ENCODE measurements around the gene JAKMIP2.
"Not testable (repeated sequence)": the region's sequence is repeated elsewhere in the genome, so short reads cannot be mapped to it uniquely, and the experiment has no call there.

Gene JAKMIP2

GRCh38 chr5:147782110-147783028 lies at the start of gene JAKMIP2:
Gene JAKMIP2, minus strand, starts transcription at chr5:147782728. Its CDS starts 110,922 bp downstream, at chr5:147671806.
- DNase-seq, result peak; percentile 1 to 75 (median 52)

GRCh38 chr5:147831465-147831864 lies 48.9 kb upstream of the JAKMIP2 start, which contains the start of gene SPINK1:
Gene SPINK1, minus strand, starts transcription at chr5:147831671. Its CDS starts 94 bp downstream, at chr5:147831577.
- DNase-seq, result no peak

DNA sequence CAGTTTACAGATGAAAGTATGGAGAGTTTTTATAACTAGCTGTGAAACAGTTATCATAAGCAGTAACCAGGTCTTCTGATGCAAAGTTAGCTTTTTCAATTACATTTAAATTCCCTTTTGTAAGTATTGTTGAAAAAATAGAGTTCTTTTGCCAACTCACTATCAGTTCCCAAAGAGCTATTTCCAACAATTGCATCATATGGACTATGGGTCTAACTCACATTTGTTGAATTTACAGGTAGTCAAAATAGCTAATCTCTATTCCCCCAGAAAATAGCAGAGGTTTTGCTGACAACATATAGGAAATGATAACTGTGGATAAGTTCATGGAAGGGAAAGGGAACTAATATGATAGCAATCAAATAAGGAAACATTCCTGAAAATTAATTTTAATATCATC lies 47.5 kb upstream of the JAKMIP2 start:
- no peak for DNase-seq

DNA sequence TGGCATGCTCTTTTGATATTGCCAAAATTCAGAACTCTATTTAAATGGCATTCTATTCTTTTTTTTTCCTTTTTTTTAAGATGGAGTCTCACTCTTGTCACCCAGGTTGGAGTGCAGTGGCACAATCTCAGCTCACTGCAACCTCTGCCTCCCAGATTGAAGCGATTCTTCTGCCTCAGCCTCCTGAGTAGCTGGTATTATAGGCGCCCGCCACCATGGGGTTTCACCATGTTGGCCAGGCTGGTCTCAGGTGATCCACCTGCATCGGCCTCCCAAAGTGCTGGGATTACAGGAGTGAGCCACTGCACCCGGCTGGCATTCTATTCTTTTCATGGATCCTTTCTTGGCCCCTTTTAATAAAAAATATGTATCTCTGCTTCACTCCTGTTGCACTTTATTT lies 44.5 kb upstream of the JAKMIP2 start:
- DNase-seq, result not testable (repeated sequence)

- no peak for DNase-seq
These were observed 43.8 kb upstream of the JAKMIP2 start for GRCh38 chr5:147826361-147826760.

DNA sequence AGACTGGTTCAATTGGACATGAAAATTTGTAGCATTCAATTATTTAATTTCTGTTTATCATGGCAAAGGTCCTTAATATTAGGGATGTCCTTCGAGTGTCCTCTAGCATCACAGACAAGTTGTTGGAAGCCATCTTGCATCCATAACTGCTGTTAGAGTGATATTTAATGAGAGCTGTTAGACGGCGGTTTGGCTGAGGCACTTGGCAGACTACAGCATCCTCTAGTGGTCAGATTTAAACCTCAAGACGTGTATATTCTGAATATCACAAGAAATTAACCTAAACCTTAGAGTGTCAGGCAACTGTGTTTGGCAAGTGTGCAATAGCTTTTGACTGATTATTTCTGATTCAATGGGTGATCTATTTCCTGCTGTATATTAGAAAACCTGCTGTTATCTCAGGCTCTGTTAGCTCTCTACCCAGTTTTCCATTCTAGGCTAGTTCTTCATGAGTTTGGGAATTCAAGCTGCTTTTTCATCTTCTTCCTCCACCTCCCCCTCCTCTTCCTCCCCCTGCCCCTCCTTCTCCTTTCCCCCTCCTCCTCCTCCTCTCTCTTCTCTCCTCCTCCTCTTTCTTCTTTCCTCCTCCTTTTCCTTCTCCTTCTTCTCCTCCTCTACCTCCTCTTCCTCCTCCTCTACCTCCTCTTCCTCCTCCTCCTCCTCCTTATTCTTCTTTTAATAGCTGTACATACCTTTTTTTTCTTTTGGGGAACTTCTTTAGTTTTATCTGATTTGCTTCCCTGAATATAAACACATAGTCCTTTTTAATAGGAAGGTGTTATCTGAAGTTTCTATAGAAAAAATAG lies 40.4 kb upstream of the JAKMIP2 start:
- DNase-seq, result peak in 3 of 6 experiments; percentile 3 to 14 (median 10)

- not testable (repeated sequence) for DNase-seq
These were observed 39.7 kb upstream of the JAKMIP2 start for GRCh38 chr5:147822222-147822621.

DNA sequence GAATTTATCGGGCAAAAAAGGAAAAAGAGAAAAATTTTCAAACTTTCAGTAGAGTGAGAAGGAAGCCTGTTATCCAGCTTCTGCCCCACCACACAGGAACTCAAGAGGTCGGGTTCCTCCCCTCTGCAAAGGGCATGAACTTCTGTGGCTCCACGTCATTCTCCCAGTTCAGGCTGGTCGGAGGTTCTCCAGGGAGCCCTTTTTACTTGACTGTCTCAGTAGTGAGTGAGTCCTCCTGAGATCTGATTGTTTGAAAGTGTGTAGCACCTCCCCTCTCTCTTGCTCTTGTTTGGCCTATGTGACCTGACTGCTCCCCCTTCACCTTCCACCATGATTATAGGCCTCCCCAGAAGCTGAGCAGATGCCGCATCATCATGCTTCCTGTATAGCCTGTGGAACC lies 39.2 kb upstream of the JAKMIP2 start:
- no peak for DNase-seq

DNA sequence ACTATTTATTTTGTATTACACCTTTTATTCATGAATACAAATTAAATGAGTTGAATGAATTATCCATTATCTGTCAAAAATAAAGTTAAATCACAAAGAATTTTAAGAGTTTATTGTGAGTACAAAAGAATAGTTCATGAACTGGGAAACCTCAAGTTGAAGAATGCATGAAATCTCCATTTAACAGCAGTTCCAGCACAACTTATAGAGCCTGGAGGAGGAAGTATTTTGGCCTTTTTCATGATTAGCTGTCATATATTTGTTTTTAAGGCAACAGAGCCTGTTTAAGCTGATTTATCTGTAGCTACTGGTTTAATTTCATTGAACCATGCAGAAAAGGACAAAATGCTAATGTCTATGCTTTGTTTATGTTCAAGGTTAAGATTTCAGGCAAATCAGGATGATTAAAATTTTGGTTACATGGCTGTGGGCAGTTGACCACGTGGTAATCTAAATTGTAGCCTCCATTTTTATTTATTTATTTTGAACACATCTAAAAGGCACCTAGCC lies 36.8 kb upstream of the JAKMIP2 start:
- DNase-seq, result no peak

DNA sequence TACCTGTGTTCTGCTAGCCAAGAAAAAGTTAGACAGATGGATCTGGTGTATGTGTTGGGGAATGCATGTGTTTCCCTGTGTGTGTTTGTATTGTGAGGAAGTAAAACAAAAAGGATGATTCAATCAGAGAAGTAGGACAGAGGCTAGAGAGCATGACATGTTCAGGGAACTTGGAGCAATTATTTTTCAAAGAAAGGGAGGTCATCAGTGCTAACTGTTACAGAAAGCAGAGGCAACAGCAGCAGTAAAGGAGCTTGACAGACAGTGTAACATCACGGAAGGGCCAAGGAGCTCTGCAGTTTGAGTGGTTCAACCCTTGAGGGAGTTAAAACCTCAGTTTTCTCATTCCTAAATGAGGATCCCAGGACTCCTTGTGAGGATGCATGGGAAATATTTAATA lies 35.8 kb upstream of the JAKMIP2 start:
- DNase-seq, result no peak

DNA sequence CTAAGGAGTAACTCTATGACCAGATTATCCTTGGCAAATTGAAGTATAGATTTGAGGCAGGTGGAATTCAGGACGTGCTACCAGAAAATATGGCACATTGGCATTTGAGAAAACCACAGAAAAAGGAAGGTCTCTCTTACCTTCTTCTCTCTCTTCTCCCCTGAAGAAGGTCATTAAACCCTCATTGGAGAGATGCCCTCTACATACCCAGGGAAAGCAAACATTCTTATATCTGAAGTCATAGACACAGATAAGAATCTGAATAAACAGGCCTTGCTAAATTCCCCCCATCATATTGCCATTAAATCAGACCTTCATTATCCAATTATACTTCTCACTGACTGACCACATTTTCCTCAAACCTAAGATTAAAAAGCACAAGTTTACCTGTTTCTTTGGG lies 31.2 kb upstream of the JAKMIP2 start:
- DNase-seq, result no peak

- DNase-seq, result no peak
These were observed 27.5 kb upstream of the JAKMIP2 start for GRCh38 chr5:147809830-147810666.

DNA sequence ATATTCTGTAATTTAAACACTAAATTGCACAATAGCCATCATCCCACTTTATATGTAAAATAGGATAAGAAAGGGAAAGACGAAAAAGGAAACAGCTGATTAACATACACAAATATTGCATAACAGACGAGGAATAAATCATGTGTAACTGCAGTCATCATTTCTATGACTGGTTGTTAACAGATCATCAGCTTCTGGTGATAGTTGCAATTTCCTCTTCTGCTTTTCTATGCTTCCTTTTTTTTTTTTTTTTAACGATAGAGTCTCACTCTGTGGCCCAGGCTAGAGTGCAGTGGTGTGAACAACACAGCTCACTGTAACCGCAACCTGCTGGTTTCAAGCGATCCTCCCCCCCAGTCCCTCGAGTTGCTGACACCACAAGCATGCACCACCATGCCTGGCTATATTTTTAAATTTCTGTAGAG lies 22.5 kb upstream of the JAKMIP2 start:
- DNase-seq, result no peak

DNA sequence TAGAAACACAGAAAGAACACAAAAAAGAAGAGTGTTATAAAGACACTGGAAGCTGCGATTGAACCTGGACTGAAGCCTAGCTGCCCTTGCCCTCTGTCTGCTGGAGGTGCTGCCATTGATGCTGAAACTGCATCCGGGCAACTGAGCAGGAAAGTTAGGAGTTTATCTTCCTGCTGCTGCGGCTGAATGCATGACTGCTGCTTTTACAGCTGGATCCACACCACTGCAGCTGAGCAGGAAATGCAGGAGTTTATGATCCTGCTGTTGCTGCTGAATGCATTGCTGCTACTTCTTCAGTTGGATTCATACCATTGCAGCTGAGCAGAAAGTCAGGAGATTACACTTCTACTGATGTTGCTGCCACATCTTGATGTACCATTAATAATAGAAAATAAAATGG lies 21.8 kb upstream of the JAKMIP2 start:
- no peak for DNase-seq

GRCh38 chr5:147803926-147804325 lies 21.4 kb upstream of the JAKMIP2 start:
- DNase-seq, result no peak

DNA sequence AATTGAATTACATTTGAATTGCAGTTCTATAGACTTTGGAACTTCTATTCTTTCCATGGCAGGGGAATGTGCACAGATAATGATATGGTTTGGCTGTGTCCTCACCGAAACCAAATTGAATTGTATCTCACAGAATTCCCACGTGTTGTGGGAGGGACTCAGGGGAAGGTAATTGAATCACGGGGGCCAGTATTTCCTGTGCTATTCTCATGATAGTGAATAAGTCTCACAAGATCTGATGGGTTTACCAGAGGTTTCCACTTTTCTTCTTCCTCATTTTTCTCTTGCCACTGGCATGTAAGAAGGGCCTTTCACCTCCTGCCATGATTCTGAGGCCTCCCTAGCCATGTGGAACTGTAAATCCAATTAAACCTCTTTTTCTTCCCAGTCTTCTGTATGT lies 20.6 kb upstream of the JAKMIP2 start:
- not testable (repeated sequence) for DNase-seq

- DNase-seq, result no peak
These were observed 18.9 kb upstream of the JAKMIP2 start for GRCh38 chr5:147801461-147801860.

- DNase-seq, result no peak
These were observed 18.0 kb upstream of the JAKMIP2 start for GRCh38 chr5:147800491-147800890.

- no peak for DNase-seq
These were observed 14.2 kb upstream of the JAKMIP2 start for GRCh38 chr5:147796556-147797308.

DNA sequence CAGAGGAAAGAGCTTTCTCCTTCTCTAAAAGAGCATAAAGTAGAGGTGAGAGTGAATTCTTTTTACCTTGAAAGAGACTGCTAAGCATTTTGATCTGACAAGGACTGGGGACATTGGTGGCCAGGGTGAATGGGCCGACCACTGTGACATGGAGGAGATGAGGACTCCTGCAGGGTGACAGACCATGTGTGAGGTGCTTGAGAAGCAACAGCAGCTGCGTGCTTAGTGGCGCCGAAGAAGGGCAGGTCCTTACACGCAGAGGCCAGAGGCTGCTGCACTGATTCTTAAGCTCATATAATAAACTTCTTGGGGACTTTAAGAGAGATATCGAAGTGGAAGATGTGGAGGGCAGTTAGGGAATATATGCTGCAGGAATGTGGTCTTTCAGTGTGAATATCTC lies 8.7 kb upstream of the JAKMIP2 start:
- no peak for DNase-seq

GRCh38 chr5:147789820-147790219 lies 7.3 kb upstream of the JAKMIP2 start:
- no peak for DNase-seq

DNA sequence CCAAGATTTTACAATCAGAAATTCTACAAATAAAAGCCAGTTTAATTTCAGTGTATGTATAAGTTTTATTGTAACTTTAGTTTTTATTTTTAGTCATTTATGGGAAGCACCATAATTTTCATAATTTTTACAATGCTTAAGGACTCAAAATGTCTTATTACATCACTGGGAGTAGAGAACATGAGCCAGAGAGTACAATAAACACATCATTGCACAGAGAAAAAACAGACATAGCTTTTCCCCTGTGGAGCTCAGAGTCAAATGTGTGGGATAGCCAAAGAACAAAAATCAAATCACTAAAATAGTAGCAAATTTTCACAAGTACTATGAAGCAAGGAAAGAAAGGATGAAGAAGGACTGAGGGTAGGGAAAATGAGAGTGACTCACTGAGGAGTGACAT lies 5.5 kb upstream of the JAKMIP2 start:
- DNase-seq, result no peak
